Activated CD4-positive, alpha-beta T cell treated with anti-CD3 and anti-CD28 coated beads, Interleukin-2, amount 10 ng/mL, durations not matched to agents 24 days and 14 days (primary cell): ENCODE measurements around the gene XPA. TPM values are rescaled to one million over a fixed set of nuclear protein-coding genes. Genes with fewer than 3 reads are reported as not detected.
"Not testable (repeated sequence)": the region's sequence is repeated elsewhere in the genome, so short reads cannot be mapped to it uniquely, and the experiment has no call there.

Experiments
- DNase-seq: peaks from one replicate; pipeline ENCODE4 v3.0.0; 2022
- H3K27ac Mint-ChIP-seq: one replicate; pipeline ENCODE4 v1.8.0; 2022; ENCODE audit warnings: mild to moderate bottlenecking, mixed read lengths
- H3K27me3 Mint-ChIP-seq: one replicate; pipeline ENCODE4 v1.8.0; 2022; ENCODE audit warnings: mixed read lengths
- H3K36me3 Mint-ChIP-seq: one replicate; pipeline ENCODE4 v1.8.0; 2022; ENCODE audit warnings: low read depth, mild to moderate bottlenecking, mixed read lengths
- H3K4me1 Mint-ChIP-seq: one replicate; pipeline ENCODE4 v1.8.0; 2021; ENCODE audit warnings: mixed read lengths
- H3K4me3 Mint-ChIP-seq: one replicate; pipeline ENCODE4 v1.8.0; 2022; ENCODE audit warnings: mild to moderate bottlenecking, moderate library complexity, mixed read lengths
- H3K9me3 Mint-ChIP-seq: one replicate; pipeline ENCODE4 v1.8.0; 2021; ENCODE audit warnings: mixed read lengths
- intact Hi-C: fragments of 100-400 bp; cut with micrococcal nuclease; formaldehyde crosslinking; loops from one replicate; pipeline ENCODE4 v1.15.1; 2023
- total RNA-seq: library from RNA; stranded (reverse); gene quantifications from 2 replicates; pipeline ENCODE4 v1.2.3, GENCODE V29; 2022

Gene XPA
- total RNA-seq, 1 donor from 2014 or later = 8.9 TPM

DNA sequence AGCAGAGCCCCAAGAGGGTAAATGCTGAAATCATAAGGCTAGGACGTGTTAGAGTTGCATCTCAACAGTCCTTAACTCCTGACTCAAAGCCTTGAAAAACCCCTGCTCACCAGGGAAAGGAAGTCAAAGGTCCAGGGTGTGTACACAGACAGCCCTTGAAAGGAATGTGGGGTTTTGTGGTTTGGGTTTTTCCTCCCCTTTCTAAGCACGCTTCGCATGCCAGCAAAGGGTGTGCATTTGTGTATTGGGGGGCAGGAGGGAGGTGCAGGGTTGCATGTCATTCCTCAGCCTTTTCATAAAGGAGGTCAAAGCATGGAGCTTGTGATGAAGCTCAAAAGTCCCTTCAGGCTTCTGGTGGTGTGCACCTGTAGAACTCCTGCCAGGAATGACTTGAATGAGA is 17.3 kb upstream of the XPA start:
- Mint-ChIP-seq H3K27ac (no peak overlapping the region), H3K9me3 (peaks cover 4% of the 10 kb centered on the region), H3K4me3 (peak overlapping the region; percentile 44), H3K4me1 (peaks cover 23% of the 10 kb centered on the region), H3K36me3 (no peaks in the 10 kb centered on the region), H3K27me3 (peaks cover 19% of the 10 kb centered on the region)
- peak; percentile 79 for DNase-seq
- intact Hi-C loops = loop anchor here (5.0 kb wide), 2 partner anchors 88 to 548 kb away; no protein-coding TSS in a partner anchor

DNA sequence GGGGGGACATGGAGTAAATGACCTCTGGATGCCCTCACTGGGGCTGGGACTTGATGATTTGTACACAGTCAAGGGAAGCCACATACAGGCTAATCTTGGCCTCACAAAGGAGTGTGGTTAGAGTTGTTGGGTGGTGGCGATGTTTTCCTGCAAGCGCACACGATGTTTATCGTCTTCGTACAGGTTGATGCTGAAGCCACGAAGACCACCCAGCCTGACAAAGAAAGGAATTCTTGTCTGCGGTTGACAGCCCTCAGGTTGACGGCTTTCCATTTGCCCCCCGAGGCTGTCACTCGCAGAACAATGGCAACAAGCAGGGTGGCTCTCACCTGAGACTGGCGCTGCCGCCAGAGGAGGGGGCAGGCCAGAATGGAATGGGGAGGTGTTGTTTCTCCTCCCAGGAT is 14.1 kb upstream of the XPA start:
- Mint-ChIP-seq H3K4me3 (no peak overlapping the region), H3K4me1 (peaks cover 21% of the 10 kb centered on the region), H3K27ac (peak overlapping the region; percentile 37), H3K9me3 (no peaks in the 10 kb centered on the region), H3K36me3 (no peaks in the 10 kb centered on the region), H3K27me3 (peaks cover 22% of the 10 kb centered on the region)
- intact Hi-C loops = loop anchor here (2.0 to 5.0 kb wide), 3 partner anchors 91 to 551 kb away; no protein-coding TSS in a partner anchor
- no peak for DNase-seq

GRCh38 chr9:97710356-97711222 is 13.4 kb upstream of the XPA start:
- peak; percentile 87 for DNase-seq
- Mint-ChIP-seq H3K4me1 (peaks cover 27% of the 10 kb centered on the region), H3K4me3 (peak overlapping the region; percentile 31), H3K9me3 (no peaks in the 10 kb centered on the region), H3K36me3 (no peaks in the 10 kb centered on the region), H3K27ac (no peak overlapping the region), H3K27me3 (peaks cover 26% of the 10 kb centered on the region)
- intact Hi-C loops = loop anchor here (1.0 to 5.0 kb wide), 6 partner anchors 92 to 552 kb away; partner anchors contain the start of gene TRMO

- H3K27me3 Mint-ChIP-seq = peaks cover 20% of the 10 kb centered on the region
- H3K36me3 Mint-ChIP-seq = peaks cover 2% of the 10 kb centered on the region
- H3K4me3 Mint-ChIP-seq = no peak overlapping the region
- no peak overlapping the region for H3K27ac Mint-ChIP-seq
- intact Hi-C loops = no loop called here
- no peaks in the 10 kb centered on the region for H3K9me3 Mint-ChIP-seq
- DNase-seq = no peak
- peaks cover 33% of the 10 kb centered on the region for H3K4me1 Mint-ChIP-seq
Measured at GRCh38 chr9:97706246-97706645, 9.1 kb upstream of the XPA start.

DNA sequence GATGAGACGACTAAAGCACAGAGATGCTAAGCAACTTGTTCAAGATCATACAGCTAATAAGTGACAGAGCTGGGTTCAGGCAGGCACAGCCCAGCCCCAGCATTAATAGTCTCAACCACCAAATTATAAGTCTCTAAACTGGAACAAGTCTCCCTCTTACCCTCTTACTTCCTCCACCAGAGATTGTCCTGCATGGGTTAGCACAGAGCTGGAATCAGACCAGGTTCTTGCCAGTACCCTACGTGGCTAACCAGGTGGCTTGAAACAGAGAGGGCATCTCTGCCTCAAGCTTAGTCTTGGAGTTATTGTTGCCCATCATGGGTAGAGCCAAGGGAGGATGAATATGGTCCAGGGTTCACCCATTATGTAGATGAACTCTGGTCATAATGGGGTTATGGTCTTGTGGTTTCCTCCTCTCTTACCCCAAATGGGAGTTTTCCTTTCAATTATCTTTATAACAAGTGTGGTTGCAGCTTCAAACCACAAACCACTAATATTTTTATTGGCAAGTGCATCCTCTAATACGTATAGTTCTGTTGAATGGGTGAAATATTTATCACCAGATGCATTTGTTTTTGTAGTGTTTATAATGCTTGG is 8.3 kb upstream of the XPA start:
- intact Hi-C loops = no loop called here
- Mint-ChIP-seq H3K27ac (no peak overlapping the region), H3K36me3 (peaks cover 2% of the 10 kb centered on the region), H3K9me3 (no peaks in the 10 kb centered on the region), H3K4me1 (peaks cover 27% of the 10 kb centered on the region), H3K27me3 (peaks cover 20% of the 10 kb centered on the region), H3K4me3 (no peak overlapping the region)
- DNase-seq = no peak

DNA sequence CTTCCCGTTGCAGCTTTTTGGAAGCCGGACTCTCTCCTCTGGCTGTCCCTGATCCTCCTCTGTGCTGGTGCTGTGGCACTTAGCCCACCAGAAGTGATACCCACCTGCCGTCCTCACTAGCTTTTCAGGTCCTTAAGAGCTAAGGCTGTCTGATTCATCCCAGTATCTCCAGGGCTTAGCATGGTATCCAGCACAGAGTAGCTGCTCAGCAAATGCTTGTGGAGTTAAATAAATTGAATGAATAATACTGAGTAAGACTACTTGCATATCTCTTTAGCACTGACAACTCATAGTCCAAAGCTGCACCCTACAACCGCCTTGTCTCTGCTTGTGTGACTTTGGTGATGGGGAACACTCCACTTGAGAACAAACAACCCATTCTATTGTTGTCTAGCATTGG is 7.7 kb upstream of the XPA start:
- intact Hi-C loops = no loop called here
- H3K4me3 Mint-ChIP-seq = no peak overlapping the region
- H3K27ac Mint-ChIP-seq = peak overlapping the region; percentile 48

GRCh38 chr9:97704345-97704677 is 7.2 kb upstream of the XPA start:
- Mint-ChIP-seq H3K9me3 (no peaks in the 10 kb centered on the region), H3K4me3 (peak overlapping the region; percentile 12), H3K27ac (peak overlapping the region; percentile 94), H3K4me1 (peaks cover 30% of the 10 kb centered on the region), H3K27me3 (peaks cover 20% of the 10 kb centered on the region), H3K36me3 (peaks cover 2% of the 10 kb centered on the region)
- DNase-seq = no peak
- intact Hi-C loops = no loop called here

More for the DNA sequence above, 7.7 kb upstream of the XPA start:
- peaks cover 2% of the 10 kb centered on the region for H3K36me3 Mint-ChIP-seq
- no peaks in the 10 kb centered on the region for H3K9me3 Mint-ChIP-seq
- peaks cover 20% of the 10 kb centered on the region for H3K27me3 Mint-ChIP-seq
- DNase-seq = no peak
- H3K4me1 Mint-ChIP-seq = peaks cover 27% of the 10 kb centered on the region

GRCh38 chr9:97703437-97704344 is 6.6 kb upstream of the XPA start:
- Mint-ChIP-seq H3K4me1 (peaks cover 31% of the 10 kb centered on the region), H3K9me3 (no peaks in the 10 kb centered on the region), H3K4me3 (peak overlapping the region; percentile 25), H3K27ac (peak overlapping the region; percentile 94), H3K27me3 (peaks cover 18% of the 10 kb centered on the region), H3K36me3 (peaks cover 2% of the 10 kb centered on the region)
- intact Hi-C loops = no loop called here
- peak; percentile 72 for DNase-seq

GRCh38 chr9:97699824-97700223 is 2.7 kb upstream of the XPA start:
- H3K4me1 Mint-ChIP-seq = peaks cover 47% of the 10 kb centered on the region
- intact Hi-C loops = loop anchor here (5.0 to 10.0 kb wide), 5 partner anchors 207 to 845 kb away; partner anchors contain the start of genes TBC1D2, TDRD7, TRMO and ZNF782
- not testable (repeated sequence) for H3K36me3 Mint-ChIP-seq, H3K4me3 Mint-ChIP-seq, H3K27me3 Mint-ChIP-seq, H3K27ac Mint-ChIP-seq, DNase-seq, H3K9me3 Mint-ChIP-seq

- DNase-seq, H3K27me3 Mint-ChIP-seq, H3K9me3 Mint-ChIP-seq, H3K4me3 Mint-ChIP-seq, H3K27ac Mint-ChIP-seq, H3K36me3 Mint-ChIP-seq: not testable (repeated sequence)
- intact Hi-C loops = loop anchor here (5.0 to 10.0 kb wide), 5 partner anchors 208 to 844 kb away; partner anchors contain the start of genes TBC1D2, TDRD7, TRMO and ZNF782
- H3K4me1 Mint-ChIP-seq = peaks cover 46% of the 10 kb centered on the region
Measured at GRCh38 chr9:97699281-97699680, 2.1 kb upstream of the XPA start.

DNA sequence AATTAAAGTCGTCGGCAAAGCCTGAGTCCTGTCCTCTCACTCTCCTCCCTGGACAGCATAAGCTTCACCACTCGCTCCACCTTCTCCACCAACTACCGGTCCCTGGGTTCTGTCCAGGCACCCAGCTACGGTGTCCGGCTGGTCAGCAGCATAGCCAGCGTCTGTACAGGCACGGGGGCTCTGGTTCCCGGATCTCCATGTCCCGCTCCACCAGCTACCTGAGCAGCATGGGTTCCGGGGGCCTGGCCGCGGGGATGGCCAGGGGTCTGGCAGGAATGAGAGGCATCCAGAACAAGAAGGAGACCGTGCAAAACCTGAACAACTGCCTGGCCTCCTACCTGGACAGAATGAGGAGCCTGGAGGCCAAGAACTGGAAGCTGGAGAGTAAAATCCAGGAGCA is 1.7 kb upstream of the XPA start:
- Mint-ChIP-seq H3K4me3 (no peak overlapping the region), H3K27me3 (no peaks in the 10 kb centered on the region), H3K27ac (no peak overlapping the region), H3K4me1 (peaks cover 47% of the 10 kb centered on the region), H3K9me3 (no peaks in the 10 kb centered on the region), H3K36me3 (peaks cover 4% of the 10 kb centered on the region)
- DNase-seq = no peak
- intact Hi-C loops = loop anchor here (5.0 to 10.0 kb wide), 5 partner anchors 208 to 844 kb away; partner anchors contain the start of genes TBC1D2, TDRD7, TRMO and ZNF782

- H3K27ac Mint-ChIP-seq = peak overlapping the region; percentile 89
- intact Hi-C loops = loop anchor here (1.0 to 10.0 kb wide), 6 partner anchors 65 to 843 kb away; partner anchors contain the start of genes NCBP1, TBC1D2, TDRD7 and TRMO
- peaks cover 13% of the 10 kb centered on the region for H3K36me3 Mint-ChIP-seq
- no peaks in the 10 kb centered on the region for H3K9me3 Mint-ChIP-seq
- H3K4me1 Mint-ChIP-seq = peaks cover 49% of the 10 kb centered on the region
- no peaks in the 10 kb centered on the region for H3K27me3 Mint-ChIP-seq
- peak overlapping the region; percentile 91 for H3K4me3 Mint-ChIP-seq
- no peak for DNase-seq
Measured at GRCh38 chr9:97697837-97698236, 697 bp upstream of the XPA start.
